Activated CD4-positive, alpha-beta T cell treated with anti-CD3 and anti-CD28 coated beads, Interleukin-10, Interleukin-2, amounts not matched to agents 100 ng/mL and 50 ng/mL, durations not matched to agents 16 hours and 8 hours (primary cell): ENCODE measurements around the gene LPAR2.

Source experiments
- DNase-seq: peaks from one replicate; pipeline ENCODE4 v3.0.0-alpha.2; 2020

Gene LPAR2

DNA sequence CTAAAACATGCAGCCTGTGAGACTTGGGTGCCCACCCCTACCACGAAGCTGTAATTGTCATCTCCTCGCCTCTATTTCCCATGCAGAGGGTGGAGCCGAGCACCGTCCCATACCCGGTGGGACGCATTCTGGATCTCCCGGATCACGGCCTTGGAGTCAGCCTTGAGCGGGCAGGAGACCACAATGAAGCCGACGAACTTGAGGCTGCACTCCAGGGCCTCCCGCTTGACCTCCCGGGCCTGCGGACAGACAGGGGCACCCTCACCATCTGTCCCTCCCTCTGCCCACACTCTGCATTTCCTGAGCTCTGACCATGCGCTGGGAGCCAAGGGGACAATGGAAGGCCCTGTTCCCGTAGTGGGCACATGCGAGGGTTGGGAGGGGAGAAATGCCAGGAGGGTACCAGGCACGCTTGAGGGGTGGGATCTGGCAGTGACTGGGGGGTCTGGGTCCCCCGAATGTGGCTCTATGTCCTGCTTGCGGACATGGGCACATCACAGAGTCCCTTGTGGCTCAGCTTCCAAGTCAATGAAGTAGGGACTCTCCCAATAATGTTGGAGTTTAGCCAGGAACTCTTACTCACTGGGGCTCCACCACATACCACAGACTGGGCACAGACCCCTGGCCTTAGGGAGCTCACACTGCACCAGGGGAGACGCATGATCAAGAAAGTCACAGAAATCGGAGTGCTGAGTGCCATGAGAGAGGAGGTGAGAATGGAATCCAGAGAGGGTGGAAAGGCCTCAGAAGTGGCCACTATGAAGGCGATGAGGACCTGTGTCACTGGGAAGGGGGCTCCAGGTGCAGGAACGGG lies 24.7 kb upstream of the LPAR2 start:
- DNase-seq, result no peak

DNA sequence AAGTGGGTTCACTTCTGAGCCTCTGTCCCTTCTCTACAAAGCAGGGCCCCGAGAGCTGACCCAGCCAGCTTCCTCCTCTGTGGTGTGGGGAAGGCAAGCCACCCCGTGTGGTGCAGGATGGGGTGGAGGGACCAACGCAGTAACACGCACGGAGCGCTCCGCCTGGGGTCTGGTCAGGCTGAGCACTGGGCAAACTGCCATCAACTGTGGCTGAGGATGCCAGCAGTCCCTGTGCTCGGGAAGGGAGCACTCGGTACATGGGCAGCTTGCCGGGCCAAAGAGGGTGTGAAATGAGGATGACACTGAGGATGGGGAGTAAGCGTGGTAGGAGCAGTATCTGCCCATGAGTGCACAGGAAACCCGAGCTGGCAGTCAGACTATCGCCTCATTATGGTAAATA lies 23.1 kb upstream of the LPAR2 start:
- no peak for DNase-seq

DNA sequence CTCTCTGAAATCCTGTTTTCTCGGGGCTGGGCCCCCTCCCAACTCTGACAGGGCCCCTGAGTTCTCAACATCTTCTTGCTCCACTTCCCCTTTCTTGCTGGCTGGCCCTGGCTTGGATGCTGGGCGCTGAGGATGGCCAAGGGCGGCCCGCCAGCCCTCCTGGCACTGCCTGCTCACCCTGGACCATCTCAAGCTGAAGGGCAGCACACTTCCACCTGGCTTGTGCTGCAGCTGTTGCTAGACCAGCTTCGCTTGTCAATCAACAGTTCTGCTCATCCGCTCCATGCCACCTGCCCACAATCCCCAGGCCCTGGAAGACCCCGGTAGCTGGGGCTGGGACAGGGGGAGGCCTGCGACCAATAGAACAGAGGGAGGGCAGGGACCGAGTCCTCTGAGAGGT lies 22.3 kb upstream of the LPAR2 start:
- no peak for DNase-seq

DNA sequence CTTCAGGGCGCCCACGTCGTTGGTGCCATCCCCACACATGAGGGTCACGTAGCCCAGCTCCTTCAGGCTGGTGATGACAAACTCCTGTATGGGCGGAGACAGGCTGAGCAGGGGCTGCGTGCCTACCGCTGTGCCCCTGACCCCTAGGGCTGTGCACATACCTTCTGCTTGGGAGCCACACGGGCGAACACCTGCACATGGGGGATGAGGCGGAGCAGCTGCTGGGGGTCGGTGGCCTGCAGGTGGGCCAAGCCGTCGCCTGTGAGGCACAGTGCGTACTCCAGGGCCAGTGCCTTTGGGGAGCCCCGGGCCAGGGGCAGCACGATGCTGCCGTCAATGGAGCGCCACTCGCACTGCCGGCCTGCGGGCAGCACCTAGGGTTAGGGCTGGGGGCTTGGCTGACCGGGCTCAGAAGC lies 21.6 kb upstream of the LPAR2 start:
- DNase-seq, result no peak

DNA sequence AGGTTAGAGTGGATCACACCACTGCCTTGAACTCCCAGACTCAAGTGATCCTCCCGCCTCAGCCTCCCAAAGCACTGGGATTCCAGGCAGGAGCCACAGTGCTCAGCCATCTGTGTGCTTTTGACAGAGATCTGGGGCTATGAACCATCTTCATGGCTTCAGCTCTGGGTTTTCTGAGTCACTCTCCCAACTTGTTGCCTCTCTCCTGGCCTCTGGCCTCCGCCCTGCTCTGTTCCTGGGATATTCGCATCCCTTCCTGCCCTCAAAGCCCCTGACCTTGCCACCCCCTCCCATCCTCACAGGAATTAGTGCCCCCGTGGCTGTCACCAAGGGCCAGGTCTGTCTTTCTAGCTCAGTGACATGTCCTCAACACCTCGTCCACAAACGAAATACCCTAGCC lies 21.1 kb upstream of the LPAR2 start:
- no peak for DNase-seq

DNA sequence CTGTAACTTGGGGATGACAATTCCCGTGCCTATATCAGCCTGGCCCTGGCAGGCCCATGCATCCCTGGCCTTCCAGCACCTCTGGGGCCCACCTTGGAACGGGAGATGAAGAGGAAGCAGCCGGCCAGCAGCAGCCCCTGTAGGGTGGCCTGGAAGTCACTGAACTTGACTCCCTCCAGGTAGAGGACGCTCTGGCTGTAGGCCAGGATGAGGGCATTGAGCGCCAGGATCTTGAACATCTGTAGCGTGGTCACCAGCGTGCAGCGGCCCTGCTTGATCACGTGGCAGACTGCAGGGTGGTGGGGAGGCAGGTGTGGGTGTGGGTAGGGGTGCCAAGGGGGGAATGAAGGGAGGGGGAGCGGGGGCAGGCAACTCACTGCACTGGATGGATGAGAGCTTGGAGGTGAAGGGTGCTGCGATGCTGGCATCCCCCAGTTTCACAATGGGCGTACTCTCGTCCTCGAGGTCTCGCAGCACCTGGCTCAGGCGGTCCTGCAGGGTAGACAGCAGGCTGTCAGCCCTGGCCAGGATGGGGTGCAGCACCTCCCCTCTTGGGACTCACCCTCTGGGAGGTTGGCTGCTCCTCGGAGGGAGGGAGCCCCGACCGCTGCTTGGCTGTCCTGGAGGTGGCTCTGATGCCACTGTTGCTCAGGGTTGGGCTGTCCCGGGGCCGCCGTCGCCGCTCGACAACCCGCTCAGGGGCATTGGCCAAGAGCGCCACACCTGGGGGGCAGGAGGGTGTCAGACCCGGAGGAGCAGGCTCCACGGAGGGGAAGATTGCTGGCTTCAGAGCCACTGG lies 19.2 kb upstream of the LPAR2 start:
- no peak for DNase-seq

DNA sequence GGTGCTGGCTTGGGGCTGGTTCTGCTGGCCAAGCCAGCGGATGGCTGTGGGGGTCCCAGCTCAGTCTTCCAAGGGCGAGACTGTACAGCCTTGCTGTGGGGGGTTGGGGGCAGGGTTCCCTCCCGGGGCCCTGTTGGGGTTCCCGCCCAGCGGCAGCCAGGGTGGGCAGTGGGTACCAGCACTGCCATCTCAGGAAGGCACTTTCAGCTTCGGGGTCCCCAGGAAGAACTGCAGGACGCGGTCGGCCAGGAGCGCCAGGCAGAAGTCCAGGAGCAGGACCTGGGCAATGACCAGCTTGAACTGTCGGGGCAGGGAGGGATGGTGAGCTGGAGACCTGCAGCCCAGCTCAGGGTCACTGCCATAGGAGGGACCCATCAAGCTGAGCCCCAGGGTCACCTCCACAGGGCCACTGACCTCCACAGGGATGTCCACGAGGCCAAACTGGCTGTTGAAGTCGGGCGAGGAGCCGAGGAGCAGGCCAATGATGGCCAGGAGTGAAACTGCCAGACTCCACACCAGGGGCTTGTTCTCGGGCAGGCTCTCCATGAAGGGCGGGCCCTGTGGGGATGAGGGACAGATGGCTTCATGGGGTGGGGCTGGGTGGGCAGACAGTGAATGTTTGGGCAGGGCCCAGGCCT lies 17.3 kb upstream of the LPAR2 start:
- no peak for DNase-seq

DNA sequence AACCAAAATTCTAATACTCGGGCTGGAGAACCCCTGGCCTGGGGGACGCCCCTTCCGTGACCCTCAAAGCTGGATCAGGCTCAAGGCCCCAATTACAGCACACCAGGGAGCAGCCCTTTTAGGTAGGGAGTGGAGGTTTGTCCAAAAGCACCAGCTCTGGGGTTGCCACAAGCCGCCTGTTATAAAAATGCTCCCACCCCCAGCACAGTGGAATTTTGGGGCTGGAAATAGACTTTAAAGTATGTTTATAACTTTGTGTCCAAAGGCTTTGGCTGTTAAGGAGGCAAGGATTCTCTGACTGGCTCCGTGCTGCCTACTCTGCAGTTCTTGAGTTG lies 16.0 kb upstream of the LPAR2 start:
- DNase-seq, result no peak

DNA sequence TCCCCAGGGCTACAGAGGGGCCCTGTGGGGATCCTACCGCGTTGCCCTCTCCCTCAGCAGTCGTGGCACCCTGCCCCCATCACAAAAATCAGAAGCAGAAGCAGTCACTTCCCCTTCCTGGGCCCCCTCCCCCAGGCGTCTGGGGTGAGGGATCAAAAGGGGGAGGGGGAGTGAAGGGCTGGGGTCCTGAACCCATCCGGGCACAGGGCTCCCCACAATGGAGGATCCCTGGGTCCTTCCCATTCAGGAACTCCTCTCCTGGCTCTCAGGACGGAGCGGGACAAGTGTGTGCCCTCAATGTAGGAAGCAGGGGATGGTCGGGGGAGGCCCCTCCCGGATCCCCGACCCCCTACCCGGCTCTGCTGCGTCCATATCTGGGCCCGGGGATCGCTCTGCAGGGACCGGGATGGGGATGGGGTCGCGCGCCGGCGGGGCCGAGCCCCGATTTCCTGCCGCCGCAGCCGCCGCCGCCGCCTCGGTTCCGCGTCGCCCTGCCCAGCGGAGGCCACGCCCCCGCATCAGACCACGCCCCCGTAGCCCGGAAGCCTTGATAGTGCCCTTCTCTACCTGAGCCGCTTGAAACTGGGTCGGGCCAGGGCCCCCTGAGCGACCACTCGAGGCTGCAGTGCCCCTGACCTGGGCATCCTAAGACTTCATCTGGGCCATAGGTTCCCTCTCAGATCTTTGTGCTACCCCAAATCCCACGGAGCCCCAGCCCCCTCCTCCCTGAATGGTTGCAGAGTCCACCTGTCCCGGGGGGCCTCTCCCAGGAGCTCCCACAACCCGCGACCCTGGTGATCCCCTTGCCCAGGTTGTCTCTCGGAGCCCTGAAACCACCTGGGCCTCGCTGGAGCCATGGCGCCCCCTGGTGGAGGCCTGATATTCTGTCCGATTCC lies 15.4 kb upstream of the LPAR2 start, which contains the start of gene GMIP:
TSS of gene GMIP (minus strand) at position 500 of the 896 bp plus-strand sequence. CDS start at position 372, 128 bp downstream.
- peak; percentile 90 for DNase-seq

DNA sequence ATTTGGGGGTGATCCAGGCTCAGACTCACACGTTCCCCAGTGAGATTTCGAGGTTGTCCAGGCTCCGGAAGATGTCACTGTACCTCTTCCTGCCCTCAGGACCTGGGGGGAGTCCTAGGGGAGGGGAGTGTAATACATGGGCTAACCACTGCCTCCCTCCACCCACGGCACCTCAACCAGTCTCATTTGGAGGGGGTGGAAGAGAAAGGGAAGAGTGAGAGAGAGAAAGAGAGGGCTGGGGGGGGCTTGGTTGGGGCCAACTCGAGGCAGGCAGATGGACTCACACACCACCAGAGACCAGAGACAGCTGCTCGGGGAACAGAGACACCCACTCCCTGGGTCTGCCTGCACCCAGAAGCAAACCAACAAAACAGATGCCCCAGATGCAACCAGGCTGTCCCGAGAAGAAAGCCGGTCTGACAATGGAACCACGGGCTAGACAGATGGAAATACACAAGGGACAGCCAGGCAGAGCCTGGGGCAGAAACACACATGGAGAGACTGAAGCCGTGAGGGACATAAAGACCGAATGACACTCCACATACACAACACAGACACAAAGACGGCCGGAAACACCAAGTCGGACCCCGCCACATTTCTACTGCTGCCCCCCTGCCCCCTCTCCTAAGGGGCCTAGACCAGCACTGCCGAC lies 14.6 kb upstream of the LPAR2 start:
- peak; percentile 61 for DNase-seq

DNA sequence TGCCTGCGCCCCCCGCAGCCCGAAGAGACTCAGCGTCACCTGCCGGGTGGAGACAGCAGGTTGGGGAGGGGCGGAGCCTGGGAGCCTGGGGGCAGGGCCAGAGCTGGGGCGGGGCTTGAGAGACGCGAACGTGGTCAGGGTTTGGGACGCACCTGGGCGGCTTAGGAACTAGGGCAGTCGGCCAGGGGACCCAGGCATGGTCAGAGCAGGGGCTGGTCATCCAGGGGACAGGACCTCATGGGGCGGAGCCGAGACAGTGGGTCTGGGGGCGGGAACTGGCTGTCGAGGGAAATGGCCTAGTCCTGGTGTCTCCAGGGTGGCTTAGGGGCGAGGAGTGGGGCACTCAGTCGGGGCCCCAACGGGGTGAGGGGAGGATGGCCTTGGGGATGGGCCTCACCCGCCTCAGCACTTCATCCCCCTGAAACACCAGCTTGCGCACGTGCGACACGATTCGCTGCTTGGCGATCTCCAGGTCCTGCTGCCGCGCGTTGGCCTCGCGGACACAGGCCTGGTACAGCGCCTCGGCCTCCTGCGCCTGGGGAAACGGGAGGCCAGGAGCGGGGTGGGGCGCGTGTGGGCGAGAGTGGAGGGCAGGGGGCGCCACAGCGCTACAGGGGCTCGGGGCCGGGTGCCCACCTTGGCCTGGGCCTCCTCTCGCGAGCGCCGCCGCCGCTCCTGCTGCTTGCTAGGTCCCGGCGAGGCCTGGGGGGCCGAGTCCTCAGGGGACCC lies 9.7 kb upstream of the LPAR2 start:
- DNase-seq, result no peak

DNA sequence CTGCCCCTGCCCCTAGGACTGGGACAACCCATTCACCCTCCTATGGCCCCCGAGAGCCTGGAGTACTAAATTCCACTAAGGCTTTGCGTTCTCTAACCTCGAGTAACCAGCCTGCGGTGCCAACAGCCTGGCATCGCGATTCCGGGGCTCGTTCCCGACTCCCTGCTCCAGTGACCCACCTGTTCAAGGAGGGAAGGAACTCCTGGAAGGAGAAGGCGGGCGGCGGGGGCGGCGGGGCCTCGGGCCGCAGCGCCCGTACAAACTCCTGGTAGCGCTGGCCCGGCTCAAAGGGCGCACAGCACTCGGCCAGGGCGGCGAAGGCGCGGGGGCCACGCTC lies 9.1 kb upstream of the LPAR2 start:
- no peak for DNase-seq

DNA sequence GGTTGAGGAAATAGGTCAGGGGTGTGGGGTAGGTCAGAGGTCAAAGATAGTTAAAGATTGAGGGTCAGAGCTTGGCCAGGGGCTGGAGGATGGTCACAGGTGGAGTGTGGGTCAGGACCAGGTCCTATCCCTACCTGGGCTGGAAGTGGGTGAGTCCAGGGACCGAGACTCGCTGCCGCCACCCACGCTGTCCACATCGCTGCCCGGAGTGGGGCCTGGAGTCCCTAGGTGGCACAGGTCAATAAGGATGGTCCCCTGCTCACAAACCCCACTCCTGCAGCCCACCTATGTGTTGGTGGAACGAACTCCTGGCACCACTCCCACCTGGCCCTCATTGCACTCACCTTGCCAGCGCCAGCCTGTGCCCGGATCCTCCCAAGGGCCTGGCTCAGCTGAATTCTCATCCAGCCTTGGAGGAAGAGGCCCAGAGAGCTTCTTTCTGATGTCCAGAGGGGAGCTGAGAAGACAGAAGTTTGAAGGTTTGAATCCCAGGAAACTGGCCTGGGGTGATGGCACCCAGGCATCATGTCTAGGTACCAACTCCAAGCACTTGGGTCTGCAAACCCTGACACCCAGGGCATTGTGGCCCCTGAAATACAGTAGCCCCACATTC lies 8.7 kb upstream of the LPAR2 start:
- DNase-seq, result no peak

DNA sequence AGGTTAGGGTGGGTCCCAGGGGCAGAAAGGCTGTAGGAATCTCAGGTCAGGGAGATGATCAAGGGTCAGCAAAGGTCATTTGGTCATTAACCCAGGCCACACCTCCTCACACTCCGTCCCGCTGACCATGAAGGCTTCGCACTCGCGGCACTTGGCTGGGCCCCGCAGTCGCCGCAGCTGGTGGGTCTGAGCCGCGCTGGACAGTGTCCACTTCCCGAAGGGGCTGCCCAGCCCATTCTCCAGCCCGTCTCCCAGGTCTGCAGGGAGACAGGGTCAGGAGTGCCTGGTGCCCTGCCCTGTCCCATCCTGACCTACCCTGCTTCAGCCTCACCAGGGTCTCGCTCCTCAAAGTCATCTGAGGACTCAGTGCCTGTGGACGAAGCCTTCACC lies 7.3 kb upstream of the LPAR2 start:
- no peak for DNase-seq

DNA sequence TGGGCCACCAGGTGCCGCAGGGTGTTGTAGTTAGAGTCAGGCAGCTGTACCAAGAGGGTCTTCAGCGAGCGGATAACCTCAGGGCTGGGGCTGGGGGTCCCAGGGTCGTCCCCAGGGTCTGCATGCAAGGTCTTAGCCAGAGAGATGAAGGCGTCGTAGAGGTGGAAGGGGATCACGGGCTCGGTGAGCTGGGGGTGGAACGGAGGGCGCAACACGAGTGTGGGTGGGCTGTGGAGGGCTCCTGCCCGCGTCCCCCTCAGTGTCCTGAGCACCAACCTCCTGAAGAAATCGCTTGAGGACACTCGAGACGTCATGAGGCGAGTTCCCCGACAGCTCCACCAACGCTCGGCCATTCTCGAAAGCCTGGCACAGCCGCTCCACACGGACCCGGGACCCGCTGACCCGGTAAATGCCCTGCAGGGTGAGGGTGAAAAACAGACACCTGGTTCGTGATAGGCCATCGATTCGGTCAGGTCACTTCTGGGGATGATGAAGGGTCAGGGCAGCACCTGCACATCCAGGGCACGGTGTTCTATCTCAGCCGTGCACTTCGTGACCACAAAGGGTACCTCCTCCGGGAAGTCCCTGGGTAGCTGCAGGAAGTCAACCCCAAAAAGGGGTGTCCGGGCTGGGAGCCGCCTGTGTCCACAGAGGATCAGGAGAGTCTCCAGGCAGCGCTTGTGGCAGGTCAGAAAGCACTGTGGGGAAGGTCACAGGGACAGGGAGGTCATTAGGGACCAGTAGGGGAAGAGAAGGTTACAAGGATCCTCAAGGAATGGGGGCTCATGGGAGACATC lies 6.7 kb upstream of the LPAR2 start:
- no peak for DNase-seq

DNA sequence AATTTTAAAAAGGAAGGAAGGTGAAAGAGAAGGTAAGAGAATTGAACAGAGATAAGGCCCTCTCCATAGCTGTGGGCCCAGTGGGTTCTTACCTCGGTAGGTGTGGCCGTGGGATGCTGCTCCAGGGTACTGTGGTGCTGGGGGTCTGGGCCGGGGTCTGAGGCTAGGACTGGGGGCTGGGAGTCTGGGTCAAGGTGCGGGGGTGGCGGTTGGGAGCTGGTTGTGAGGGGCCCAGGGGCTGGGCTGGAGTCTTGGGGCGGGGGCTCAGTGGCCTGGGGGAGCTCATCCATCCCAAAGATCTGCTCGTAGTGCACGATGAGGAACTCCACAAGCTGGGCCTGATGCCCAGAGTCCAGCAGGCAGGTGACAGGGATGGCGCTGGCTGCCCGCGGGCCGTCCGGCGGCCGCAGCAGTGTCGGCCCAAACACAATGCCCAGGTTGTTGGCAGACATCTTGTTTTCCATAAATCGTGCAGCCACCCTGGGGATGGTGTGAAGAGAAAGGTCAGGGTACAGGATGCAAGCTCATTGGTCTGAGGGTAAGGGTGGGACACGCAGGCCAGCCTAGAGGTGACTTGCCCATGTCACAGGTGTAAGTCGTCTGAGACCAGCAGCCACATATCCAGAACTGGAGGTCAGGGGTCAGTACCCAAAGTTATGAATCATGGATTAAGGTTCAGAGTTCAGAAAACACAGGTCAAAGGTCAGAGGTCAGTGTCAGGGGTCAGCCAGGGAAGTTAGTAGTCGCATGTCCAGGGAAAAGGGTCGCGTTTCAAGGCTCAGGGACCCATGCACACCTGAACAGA lies 5.9 kb upstream of the LPAR2 start:
- DNase-seq, result no peak

DNA sequence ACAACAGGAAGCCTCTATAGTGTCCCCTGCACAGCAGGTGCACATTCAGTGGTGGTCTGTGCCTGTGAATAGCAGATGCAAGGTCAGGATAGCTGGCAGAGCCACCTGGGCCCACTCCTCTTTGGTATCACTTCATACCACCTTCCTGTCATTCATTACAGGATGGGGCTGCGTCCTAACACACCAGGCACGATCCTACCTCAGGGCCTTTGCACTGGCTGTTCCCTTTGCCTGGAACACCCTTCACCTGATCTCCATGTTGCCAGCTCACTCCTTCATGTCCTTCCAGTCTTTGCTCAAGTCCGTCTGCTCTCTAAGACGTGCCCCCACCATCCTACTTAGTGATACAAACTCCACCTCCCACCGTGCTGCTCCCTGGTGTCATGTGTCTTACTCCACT lies 4.6 kb upstream of the LPAR2 start:
- DNase-seq, result no peak

DNA sequence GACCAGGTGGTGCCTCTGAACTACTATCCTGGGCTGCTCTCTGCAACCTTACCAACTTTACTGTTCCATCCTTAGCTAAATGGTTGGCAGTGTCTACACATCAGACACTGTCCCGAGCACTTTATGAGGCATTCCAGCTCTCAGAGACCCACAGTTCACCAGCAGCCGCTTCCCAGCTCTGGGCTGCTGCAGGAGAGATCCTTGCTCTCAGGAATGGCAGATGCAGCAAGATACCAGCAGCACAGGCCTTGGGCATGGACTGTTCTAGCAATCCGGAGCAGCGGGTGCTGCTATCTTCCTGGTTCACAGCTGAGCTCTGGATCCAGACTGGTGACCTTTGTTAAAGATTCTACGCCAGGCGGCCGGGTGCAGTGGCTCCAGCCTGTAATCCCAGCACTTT lies 3.3 kb upstream of the LPAR2 start:
- DNase-seq, result no peak

DNA sequence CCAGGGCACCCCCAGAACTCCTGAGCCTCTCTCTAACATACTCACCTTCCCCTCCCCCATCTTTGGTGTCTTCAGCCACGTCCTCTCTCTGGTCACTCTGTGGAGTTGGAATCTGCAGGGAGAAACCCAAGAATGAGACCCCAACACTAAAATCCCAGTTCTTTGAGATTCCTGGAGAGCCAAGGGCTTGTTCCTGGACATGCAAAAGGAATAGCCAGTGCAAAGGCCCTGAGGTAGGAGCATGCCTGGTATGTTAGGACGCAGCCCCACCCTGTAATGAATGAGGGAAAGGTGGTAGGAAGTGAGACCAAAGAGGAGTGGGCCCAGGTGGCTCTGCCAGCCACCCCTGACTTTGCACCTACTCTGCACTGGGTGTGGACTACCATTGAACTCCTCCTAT lies 2.4 kb upstream of the LPAR2 start:
- DNase-seq, result no peak

DNA sequence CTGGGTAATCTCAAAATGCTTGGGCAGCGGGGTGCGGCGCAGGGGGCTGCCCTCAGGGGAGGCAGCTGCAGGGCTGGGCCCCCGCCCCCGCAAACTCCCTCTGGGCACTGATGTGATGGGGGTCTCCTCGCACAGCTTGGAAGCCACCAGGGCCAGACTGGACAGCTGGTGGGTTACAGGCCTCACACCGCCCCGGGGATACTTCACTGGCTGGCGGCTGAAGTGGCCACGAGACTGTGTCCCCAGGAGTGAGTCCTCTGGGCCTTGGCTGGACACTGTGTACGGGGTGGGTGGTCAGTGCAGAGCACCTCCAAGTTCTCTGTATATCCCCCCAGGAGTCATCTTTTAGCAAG lies 2.0 kb upstream of the LPAR2 start:
- no peak for DNase-seq
